Activated CD8-positive, alpha-beta T cell treated with anti-CD3 and anti-CD28 coated beads for 36 hours (primary cell): ENCODE data around the gene GPRIN2. TPM values are rescaled to one million over a fixed set of nuclear protein-coding genes. Genes with fewer than 3 reads are reported as not detected.

Experiments
- ATAC-seq: fragments of 200-7000 bp; cut with Tn5 transposase; one replicate; pipeline ENCODE4 v1.10.0; 2021; ENCODE audit warnings: mild to moderate bottlenecking, moderate library complexity
- CTCF ChIA-PET: fragments of 350-600 bp; sonication (Branson Sonifier 250); formaldehyde crosslinking; loops from one replicate; lab custom pipeline; 2021; ENCODE audit warnings: antibody characterized with exemption; lab: Charles Lee
- POLR2A ChIA-PET: fragments of 350-600 bp; sonication (Branson Sonifier 250); formaldehyde crosslinking; loops from one replicate; lab custom pipeline; 2021; ENCODE audit warnings: antibody characterized with exemption; lab: Charles Lee
- DNase-seq: peaks from one replicate; pipeline ENCODE4 v3.0.0-alpha.2; 2020
- H3K27ac Mint-ChIP-seq: one replicate; pipeline ENCODE4 v1.8.0; 2021; ENCODE audit warnings: mild to moderate bottlenecking, mixed read lengths
- H3K27me3 Mint-ChIP-seq: one replicate; pipeline ENCODE4 v1.8.0; 2021; ENCODE audit warnings: mixed read lengths
- H3K36me3 Mint-ChIP-seq: one replicate; pipeline ENCODE4 v1.8.0; 2021; ENCODE audit warnings: low read depth, mixed read lengths
- H3K4me1 Mint-ChIP-seq: one replicate; pipeline ENCODE4 v1.8.0; 2021; ENCODE audit warnings: low read depth, mixed read lengths
- H3K4me3 Mint-ChIP-seq: one replicate; pipeline ENCODE4 v1.8.0; 2021; ENCODE audit warnings: mild to moderate bottlenecking, moderate library complexity, mixed read lengths
- H3K9me3 Mint-ChIP-seq: one replicate; pipeline ENCODE4 v1.8.0; 2021; ENCODE audit warnings: mixed read lengths
- intact Hi-C: fragments of 100-400 bp; cut with micrococcal nuclease; formaldehyde crosslinking; loops from one replicate; pipeline ENCODE4 v1.10.0; 2022
- total RNA-seq, 2 experiments: library from RNA; stranded (reverse); gene quantifications; one replicate each; pipeline ENCODE4 v1.2.3, GENCODE V29; 2021
- TF ChIP-seq, protein P1 (sequence below): fragments of 200-600 bp; IDR thresholded peaks from one replicate; pipeline ENCODE4 v1.8.0; 2022; ENCODE audit warnings: antibody characterized with exemption, mild to moderate bottlenecking

GPRIN2 gene
- total RNA-seq, 2 experiments from 2014 or later, result not detected

DNA sequence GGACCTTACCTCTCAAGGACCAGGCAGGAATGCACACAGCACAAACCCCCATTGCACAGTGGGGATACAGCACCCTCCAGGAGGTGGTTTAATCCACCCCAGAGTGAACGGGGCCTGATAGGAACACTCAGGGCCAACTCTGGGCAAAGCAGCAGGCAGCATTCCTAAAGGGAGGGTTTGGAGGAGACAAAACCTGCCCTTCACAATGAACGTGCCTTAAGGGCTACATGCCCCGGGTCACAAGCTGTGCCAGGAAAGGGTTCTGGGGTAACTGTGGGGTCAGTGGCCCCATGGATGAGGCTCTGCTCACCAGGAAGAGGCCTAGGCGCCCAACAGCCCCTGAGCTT lies 1.1 kb downstream of the GPRIN2 start:
- POLR2A ChIA-PET, result no interaction called here
- intact Hi-C loops, result no loop called here
- CTCF ChIA-PET, result interaction anchor here (0.7 to 1.0 kb wide), 2 partner anchors 11 to 15 kb away, joined by 3 to 4 read pairs; no protein-coding TSS in a partner anchor
- Mint-ChIP-seq H3K36me3 (no peaks in the 10 kb centered on the region), H3K9me3 (no peaks in the 10 kb centered on the region), H3K27ac (no peak overlapping the region), H3K27me3 (peaks cover 6% of the 10 kb centered on the region), H3K4me1 (peaks cover 4% of the 10 kb centered on the region), H3K4me3 (no peak overlapping the region)
- TF ChIP-seq, protein P1, sequence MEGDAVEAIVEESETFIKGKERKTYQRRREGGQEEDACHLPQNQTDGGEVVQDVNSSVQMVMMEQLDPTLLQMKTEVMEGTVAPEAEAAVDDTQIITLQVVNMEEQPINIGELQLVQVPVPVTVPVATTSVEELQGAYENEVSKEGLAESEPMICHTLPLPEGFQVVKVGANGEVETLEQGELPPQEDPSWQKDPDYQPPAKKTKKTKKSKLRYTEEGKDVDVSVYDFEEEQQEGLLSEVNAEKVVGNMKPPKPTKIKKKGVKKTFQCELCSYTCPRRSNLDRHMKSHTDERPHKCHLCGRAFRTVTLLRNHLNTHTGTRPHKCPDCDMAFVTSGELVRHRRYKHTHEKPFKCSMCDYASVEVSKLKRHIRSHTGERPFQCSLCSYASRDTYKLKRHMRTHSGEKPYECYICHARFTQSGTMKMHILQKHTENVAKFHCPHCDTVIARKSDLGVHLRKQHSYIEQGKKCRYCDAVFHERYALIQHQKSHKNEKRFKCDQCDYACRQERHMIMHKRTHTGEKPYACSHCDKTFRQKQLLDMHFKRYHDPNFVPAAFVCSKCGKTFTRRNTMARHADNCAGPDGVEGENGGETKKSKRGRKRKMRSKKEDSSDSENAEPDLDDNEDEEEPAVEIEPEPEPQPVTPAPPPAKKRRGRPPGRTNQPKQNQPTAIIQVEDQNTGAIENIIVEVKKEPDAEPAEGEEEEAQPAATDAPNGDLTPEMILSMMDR, result no peak
- DNase-seq (no peak), ATAC-seq (no peak)

DNA sequence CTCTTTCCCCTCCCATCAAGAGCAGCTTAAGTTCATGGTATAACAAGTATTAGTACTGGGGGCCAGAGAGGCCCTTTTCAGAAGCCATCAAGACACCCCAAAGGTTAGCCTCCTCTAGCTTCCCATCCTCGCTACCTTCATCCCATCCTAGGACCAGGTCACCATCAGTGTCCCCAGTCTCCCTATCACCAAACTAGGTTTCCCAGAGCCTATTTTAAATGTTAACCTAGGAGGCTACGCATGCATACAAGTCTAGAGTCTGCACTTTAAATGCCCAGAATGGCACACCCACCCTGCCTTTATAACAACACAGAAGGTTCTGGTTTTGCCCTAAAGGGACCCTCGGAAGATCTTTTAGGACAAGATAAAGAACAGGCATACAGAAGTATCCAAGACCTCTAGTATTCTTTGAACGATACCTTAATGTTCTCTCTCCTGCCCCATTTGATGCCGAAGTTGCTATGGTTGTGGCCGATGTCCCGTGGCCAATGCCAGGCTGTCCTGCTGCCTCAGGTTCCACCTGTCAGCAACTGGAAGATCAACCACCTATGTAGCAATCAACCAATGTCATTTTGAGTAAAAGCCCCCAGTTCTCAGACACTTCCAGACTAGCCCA lies 2.2 kb downstream of the GPRIN2 start:
- ChIA-PET POLR2A (no interaction called here), CTCF (interaction anchor here (1.1 kb wide), 1 partner anchor 9 kb away, joined by 4 read pairs; no protein-coding TSS in a partner anchor)
- no peak overlapping the region for H3K4me3 Mint-ChIP-seq
- peaks cover 6% of the 10 kb centered on the region for H3K27me3 Mint-ChIP-seq
- TF ChIP-seq, protein P1, result no peak
- intact Hi-C loops, result no loop called here
- no peaks in the 10 kb centered on the region for H3K9me3 Mint-ChIP-seq
- DNase-seq (no peak), ATAC-seq (no peak)
- H3K27ac Mint-ChIP-seq, result no peak overlapping the region
- no peaks in the 10 kb centered on the region for H3K36me3 Mint-ChIP-seq
- H3K4me1 Mint-ChIP-seq, result peaks cover 4% of the 10 kb centered on the region

DNA sequence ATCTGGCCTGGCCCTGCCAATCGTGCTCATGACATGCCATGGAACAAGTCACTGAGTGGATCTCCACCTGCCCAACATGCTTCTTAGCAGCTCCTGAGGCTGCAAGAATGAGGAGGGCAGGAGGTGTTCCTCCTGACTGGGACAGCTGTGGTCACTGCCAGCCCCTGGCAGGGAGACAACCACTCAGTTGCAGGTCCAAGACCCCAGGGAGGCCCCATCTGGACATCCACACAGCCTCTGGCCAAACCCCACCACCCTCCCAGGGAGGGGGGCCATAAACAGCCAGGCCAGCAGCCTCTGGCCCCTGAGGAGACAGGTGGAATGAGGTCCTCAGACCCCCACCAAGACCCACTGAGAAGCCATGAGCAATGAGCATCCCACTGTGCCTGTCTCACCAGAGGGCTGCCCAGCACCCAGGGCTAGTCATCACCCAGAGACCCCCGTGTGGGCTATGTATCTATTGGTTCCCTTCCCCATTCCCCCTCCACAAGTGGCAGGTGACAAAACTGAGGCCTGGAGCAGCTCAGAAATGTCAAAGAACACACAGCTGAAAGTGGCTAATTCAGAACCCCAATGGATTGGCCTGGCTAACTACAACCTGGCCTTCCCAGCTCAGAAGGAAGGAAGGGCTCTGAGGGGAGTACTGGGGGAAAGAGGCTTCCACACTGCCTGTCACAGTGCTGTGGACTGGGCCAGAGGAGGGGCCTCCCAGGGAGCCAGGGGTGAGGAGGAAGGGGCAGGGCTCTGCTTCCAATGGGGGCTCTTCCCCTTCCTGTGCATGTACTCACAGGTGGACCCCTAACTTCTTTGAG lies 3.0 kb downstream of the GPRIN2 start:
- Mint-ChIP-seq H3K36me3 (no peaks in the 10 kb centered on the region), H3K27me3 (peaks cover 6% of the 10 kb centered on the region), H3K9me3 (no peaks in the 10 kb centered on the region), H3K4me1 (peaks cover 4% of the 10 kb centered on the region), H3K27ac (no peak overlapping the region), H3K4me3 (no peak overlapping the region)
- TF ChIP-seq, protein P1, result no peak
- DNase-seq (no peak), ATAC-seq (no peak)
- intact Hi-C loops, result no loop called here
- ChIA-PET POLR2A (no interaction called here), CTCF (interaction anchor here (1.1 kb wide), 1 partner anchor 8 kb away, joined by 4 read pairs; no protein-coding TSS in a partner anchor)

DNA sequence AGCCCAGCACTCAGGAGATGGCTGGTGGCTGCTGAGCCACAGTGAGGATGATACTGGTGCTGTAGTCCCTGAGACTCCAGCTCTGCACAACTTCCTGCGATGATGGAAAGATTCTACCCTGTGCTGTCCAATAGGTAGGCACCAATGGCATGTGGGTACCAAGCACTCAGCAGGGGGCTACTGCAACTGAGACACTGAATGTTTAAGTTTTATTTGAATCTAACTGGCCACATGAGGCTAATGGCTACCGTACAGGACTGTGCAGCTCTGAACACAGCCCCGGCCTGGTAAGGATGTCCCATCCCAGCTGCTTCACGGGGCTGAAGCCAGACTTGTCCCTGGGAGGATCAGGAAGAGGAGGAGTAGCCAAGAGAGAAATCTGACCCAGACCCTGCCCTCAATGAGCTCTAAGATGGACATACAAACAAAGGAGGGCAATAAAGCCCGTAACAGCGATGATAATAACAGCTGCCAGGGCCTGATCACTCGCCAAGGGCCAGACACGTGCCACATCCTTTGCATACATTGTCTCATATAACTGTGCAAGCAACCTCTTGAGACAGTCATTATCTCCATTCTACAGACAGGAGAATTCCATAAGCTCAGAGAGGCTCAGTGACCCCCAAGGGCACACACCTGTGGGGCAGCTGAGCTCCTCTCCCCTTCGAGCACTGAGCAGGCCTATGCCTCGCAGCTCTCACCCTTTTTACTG lies 3.8 kb downstream of the GPRIN2 start:
- Mint-ChIP-seq H3K4me3 (no peak overlapping the region), H3K36me3 (no peaks in the 10 kb centered on the region), H3K27me3 (peaks cover 6% of the 10 kb centered on the region), H3K27ac (no peak overlapping the region), H3K9me3 (no peaks in the 10 kb centered on the region), H3K4me1 (peaks cover 4% of the 10 kb centered on the region)
- POLR2A ChIA-PET, result no interaction called here
- DNase-seq (no peak), ATAC-seq (no peak)
- TF ChIP-seq, protein P1, result no peak
- CTCF ChIA-PET, result no interaction called here
- intact Hi-C loops, result no loop called here
